ENCODE results near the gene KCNH1.

GRCh38 chr1:211091867-211092266 lies 42.1 kb downstream of the KCNH1 start:
- TF ChIP-seq EZH2phosphoT487 (IDR thresholded peaks at IDR 0.05; ENCODE audit: borderline replicate concordance) (no peak), EZH2 (IDR thresholded peaks at IDR 0.05) (no peak), CTCF (IDR thresholded peaks at IDR 0.05 in 2 of 3, conservative IDR thresholded peaks at IDR 0.05 in 1 of 3; ENCODE audit: borderline replicate concordance in 1 of 3, insufficient read depth in 1 of 3, low read depth in 2 of 3, low read length in 2 of 3) (no peak), ELF1 (IDR thresholded peaks at IDR 0.05; ENCODE audit: borderline replicate concordance, low read depth) (no peak), POLR2AphosphoS5 (IDR thresholded peaks at IDR 0.05; ENCODE audit: low read depth, low read length) (no peak), CEBPB (IDR thresholded peaks at IDR 0.05; ENCODE audit: low read depth) (no peak), POLR2A (IDR thresholded peaks at IDR 0.05; ENCODE audit: borderline replicate concordance, extremely low read depth, insufficient read depth, insufficient read length) (no peak), ZNF274 (IDR thresholded peaks at IDR 0.05; ENCODE audit: low read depth, low read length) (no peak), JUND (IDR thresholded peaks at IDR 0.05) (no peak), YY1 (IDR thresholded peaks at IDR 0.05; ENCODE audit: extremely low read depth, insufficient replicate concordance, low read depth, low read length) (no peak), TCF7L2 (IDR thresholded peaks at IDR 0.05; ENCODE audit: borderline replicate concordance, extremely low read depth, insufficient read depth, insufficient read length) (no peak)
- TF ChIP-seq, protein P1, sequence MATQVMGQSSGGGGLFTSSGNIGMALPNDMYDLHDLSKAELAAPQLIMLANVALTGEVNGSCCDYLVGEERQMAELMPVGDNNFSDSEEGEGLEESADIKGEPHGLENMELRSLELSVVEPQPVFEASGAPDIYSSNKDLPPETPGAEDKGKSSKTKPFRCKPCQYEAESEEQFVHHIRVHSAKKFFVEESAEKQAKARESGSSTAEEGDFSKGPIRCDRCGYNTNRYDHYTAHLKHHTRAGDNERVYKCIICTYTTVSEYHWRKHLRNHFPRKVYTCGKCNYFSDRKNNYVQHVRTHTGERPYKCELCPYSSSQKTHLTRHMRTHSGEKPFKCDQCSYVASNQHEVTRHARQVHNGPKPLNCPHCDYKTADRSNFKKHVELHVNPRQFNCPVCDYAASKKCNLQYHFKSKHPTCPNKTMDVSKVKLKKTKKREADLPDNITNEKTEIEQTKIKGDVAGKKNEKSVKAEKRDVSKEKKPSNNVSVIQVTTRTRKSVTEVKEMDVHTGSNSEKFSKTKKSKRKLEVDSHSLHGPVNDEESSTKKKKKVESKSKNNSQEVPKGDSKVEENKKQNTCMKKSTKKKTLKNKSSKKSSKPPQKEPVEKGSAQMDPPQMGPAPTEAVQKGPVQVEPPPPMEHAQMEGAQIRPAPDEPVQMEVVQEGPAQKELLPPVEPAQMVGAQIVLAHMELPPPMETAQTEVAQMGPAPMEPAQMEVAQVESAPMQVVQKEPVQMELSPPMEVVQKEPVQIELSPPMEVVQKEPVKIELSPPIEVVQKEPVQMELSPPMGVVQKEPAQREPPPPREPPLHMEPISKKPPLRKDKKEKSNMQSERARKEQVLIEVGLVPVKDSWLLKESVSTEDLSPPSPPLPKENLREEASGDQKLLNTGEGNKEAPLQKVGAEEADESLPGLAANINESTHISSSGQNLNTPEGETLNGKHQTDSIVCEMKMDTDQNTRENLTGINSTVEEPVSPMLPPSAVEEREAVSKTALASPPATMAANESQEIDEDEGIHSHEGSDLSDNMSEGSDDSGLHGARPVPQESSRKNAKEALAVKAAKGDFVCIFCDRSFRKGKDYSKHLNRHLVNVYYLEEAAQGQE (IDR thresholded peaks at IDR 0.05; ENCODE audit: low read depth) = no peak
- TF ChIP-seq, protein P2, sequence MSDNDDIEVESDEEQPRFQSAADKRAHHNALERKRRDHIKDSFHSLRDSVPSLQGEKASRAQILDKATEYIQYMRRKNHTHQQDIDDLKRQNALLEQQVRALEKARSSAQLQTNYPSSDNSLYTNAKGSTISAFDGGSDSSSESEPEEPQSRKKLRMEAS (IDR thresholded peaks at IDR 0.05) = no peak
- TF ChIP-seq, protein P3, sequence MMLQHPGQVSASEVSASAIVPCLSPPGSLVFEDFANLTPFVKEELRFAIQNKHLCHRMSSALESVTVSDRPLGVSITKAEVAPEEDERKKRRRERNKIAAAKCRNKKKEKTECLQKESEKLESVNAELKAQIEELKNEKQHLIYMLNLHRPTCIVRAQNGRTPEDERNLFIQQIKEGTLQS (IDR thresholded peaks at IDR 0.05) = no peak

All from HCT116 (cell line).